ENCODE results near the gene PLEKHH2. TPM values are rescaled to one million over a fixed set of nuclear protein-coding genes. Genes with fewer than 3 reads are reported as not detected.
A peak's percentile ranks its signal among the peaks of the same experiment; 100 is the strongest.

PLEKHH2 gene
- total RNA-seq, 4 donors from 2014 or later: 9.8 to 32.3 (median 27.0) TPM

DNA sequence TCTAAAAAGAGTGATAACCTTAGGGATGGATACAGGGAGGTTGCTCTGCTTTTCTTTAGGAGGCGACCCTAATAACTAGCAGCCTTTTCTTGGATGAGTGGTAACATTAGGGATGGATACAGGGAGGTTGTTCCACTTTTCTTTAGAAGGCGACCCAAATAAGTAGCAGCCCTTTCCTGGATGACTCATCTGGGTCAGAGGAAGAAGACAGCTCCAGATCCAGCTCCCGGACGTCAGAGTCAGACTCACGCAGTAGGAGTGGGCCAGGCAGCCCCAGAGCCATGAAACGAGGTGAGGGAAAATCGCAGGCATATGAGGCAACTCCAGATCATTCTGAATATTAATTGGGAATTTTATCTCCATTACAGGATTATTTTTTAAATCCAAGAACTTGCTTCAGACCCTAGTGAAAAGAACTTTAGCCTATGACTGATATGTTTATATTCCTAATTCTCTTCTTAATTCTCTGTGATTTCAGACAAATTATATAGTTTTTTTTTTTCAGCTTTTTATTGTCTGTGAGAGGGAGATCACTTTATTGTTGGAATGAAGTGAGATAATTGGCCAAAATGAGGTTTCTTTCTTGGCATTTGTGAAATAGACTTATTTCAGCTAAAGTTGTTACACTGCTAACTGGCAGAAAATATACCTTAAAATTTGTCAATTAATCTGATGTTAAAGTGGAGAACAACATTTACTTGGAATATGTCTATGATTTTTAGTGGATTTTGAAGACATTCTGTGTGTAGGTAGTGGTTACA, 70.4 kb downstream of the PLEKHH2 start:
- TF ChIP-seq, protein P1, sequence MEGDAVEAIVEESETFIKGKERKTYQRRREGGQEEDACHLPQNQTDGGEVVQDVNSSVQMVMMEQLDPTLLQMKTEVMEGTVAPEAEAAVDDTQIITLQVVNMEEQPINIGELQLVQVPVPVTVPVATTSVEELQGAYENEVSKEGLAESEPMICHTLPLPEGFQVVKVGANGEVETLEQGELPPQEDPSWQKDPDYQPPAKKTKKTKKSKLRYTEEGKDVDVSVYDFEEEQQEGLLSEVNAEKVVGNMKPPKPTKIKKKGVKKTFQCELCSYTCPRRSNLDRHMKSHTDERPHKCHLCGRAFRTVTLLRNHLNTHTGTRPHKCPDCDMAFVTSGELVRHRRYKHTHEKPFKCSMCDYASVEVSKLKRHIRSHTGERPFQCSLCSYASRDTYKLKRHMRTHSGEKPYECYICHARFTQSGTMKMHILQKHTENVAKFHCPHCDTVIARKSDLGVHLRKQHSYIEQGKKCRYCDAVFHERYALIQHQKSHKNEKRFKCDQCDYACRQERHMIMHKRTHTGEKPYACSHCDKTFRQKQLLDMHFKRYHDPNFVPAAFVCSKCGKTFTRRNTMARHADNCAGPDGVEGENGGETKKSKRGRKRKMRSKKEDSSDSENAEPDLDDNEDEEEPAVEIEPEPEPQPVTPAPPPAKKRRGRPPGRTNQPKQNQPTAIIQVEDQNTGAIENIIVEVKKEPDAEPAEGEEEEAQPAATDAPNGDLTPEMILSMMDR (IDR thresholded peaks at IDR 0.05): no peak
- ATAC-seq (ENCODE audit: low FRiP score) (peak; percentile 95), DNase-seq (ENCODE audit: low spot score) (no peak)

- ATAC-seq (ENCODE audit: low FRiP score) (no peak), DNase-seq (ENCODE audit: low spot score) (no peak)
- TF ChIP-seq, protein P1 (IDR thresholded peaks at IDR 0.05): no peak
Measured at GRCh38 chr2:43708178-43708577, 71.1 kb downstream of the PLEKHH2 start.

- DNase-seq (ENCODE audit: low spot score): no peak
- ATAC-seq (ENCODE audit: low FRiP score): no peak
- TF ChIP-seq, protein P1 (IDR thresholded peaks at IDR 0.05): no peak
Measured at GRCh38 chr2:43708891-43709290, 71.8 kb downstream of the PLEKHH2 start.

DNA sequence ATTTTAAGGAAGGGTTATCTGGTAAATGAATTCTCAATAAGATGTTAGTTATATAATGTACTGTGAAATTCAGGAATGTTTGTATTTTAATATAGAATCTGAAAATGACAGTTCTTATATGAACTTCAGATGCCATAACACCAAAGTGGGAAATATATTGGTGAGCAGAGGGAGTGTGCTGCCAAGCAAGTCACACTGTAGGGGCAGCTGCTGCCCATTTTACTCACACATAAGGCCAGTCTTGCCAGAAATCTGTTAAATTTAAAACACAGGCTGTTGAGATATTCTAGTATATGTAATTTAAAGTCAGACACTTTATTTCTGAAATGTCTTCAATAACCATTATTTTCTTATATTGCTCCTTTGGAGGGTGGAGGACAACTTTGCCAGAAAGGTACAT, 73.8 kb downstream of the PLEKHH2 start:
- TF ChIP-seq, protein P1 (IDR thresholded peaks at IDR 0.05): no peak
- no peak for ATAC-seq (ENCODE audit: low FRiP score)
- no peak for DNase-seq (ENCODE audit: low spot score)

- TF ChIP-seq, protein P1 (IDR thresholded peaks at IDR 0.05): no peak
Measured at GRCh38 chr2:43714164-43714563, 77.1 kb downstream of the PLEKHH2 start.

GRCh38 chr2:43715300-43716098, 78.4 kb downstream of the PLEKHH2 start:
- ATAC-seq (ENCODE audit: low FRiP score): no peak
- TF ChIP-seq, protein P1 (IDR thresholded peaks at IDR 0.05): no peak
- DNase-seq (ENCODE audit: low spot score): no peak

More at GRCh38 chr2:43714164-43714563, 77.1 kb downstream of the PLEKHH2 start:
- ATAC-seq (ENCODE audit: low FRiP score): peak; percentile 57
- DNase-seq (ENCODE audit: low spot score): no peak

Measured in omental fat pad (tissue), 4 donors.